Uterus (tissue), 2 donors: Measurements from ENCODE around the gene CPEB1.

Source experiments
- CTCF ChIP-seq, 4 experiments: fragments of 200-600 bp in 2 of 4; fragments of 450-650 bp in 2 of 4; sonication (generic) in 2 of 4; IDR thresholded peaks; one replicate each; pipeline ENCODE4 v1.5.1; 2016 to 2019; ENCODE audit warnings: antibody characterized with exemption in 4 of 4, mild to moderate bottlenecking in 2 of 4, moderate library complexity in 1 of 4
- POLR2A ChIP-seq, 2 donors: fragments of 450-650 bp; IDR thresholded peaks; one replicate each; pipeline ENCODE4 v1.6.1; 2016; ENCODE audit warnings: antibody characterized with exemption in 2 of 2, mild to moderate bottlenecking in 1 of 2, moderate library complexity in 1 of 2

GRCh38 chr15:82656641-82657266 lies 9.6 kb upstream of the CPEB1 start:
- TF ChIP-seq POLR2A (IDR thresholded peaks at IDR 0.05) (no peak), CTCF (IDR thresholded peaks at IDR 0.05) (no peak)
